B cell (primary cell): ENCODE data around the gene TDRD9. TPM values are rescaled to one million over a fixed set of nuclear protein-coding genes. Genes with fewer than 3 reads are reported as not detected.

Source experiments
- ATAC-seq: fragments of 200-7000 bp; cut with Tn5 transposase; one replicate; pipeline ENCODE4 v1.10.0; 2021; ENCODE audit warnings: low read depth, mild to moderate bottlenecking, moderate number of reproducible peaks, moderate library complexity
- CTCF ChIA-PET: fragments of 350-600 bp; sonication (Branson Sonifier 250); formaldehyde crosslinking; loops from one replicate; lab custom pipeline; 2021; ENCODE audit warnings: antibody characterized with exemption, inconsistent platforms; lab: Charles Lee
- POLR2A ChIA-PET: fragments of 350-600 bp; sonication (Branson Sonifier 250); formaldehyde crosslinking; loops from one replicate; lab custom pipeline; 2021; ENCODE audit warnings: antibody characterized with exemption; lab: Charles Lee
- DNase-seq: peaks from one replicate; pipeline ENCODE4 v3.0.0; 2013
- H2AFZ ChIP-seq: 2 replicates; pipeline ENCODE4 v1.6.1; 2012; ENCODE audit warnings: mild to moderate bottlenecking, low read depth, low read length; ENCODE audit not compliant: insufficient read depth, poor library complexity, severe bottlenecking
- H3K27ac ChIP-seq, 2 donors: 1 replicate in 1 of 2; 2 replicates in 1 of 2; pipeline ENCODE4 v1.5.1; 2012 to 2013; ENCODE audit warnings: low read length in 2 of 2, mild to moderate bottlenecking in 2 of 2, moderate library complexity in 1 of 2
- H3K27me3 ChIP-seq, 4 experiments: fragments of 200-600 bp in 1 of 4; sonication (generic) in 1 of 4; replicated peaks in 1 of 4; 1 replicate in 2 of 4; 2 replicates in 2 of 4; pipeline versions ENCODE4 v1.6.1 to v1.7.0; 2013 to 2016; ENCODE audit warnings: low read length in 3 of 4, mild to moderate bottlenecking in 2 of 4, mixed read lengths in 1 of 4, moderate library complexity in 1 of 4; ENCODE audit not compliant: insufficient read depth in 4 of 4, control insufficient read depth in 3 of 4; ENCODE audit errors: control extremely low read depth in 1 of 4
- H3K36me3 ChIP-seq, 2 experiments: replicated peaks in 1 of 2; 1 replicate in 1 of 2; 2 replicates in 1 of 2; pipeline versions ENCODE4 v1.6.1 to v1.7.1; 2013; ENCODE audit warnings: low read length in 1 of 2; ENCODE audit not compliant: insufficient read depth in 2 of 2, control insufficient read depth in 1 of 2; ENCODE audit errors: control extremely low read depth in 1 of 2, extremely low read depth in 1 of 2
- H3K4me1 ChIP-seq, 2 donors: fragments of 200-600 bp in 1 of 2; sonication (generic) in 1 of 2; 1 replicate in 1 of 2; 2 replicates in 1 of 2; pipeline versions ENCODE4 v1.5.1 to v1.6.1; 2013 to 2017; ENCODE audit warnings: low read length in 2 of 2; ENCODE audit not compliant: control insufficient read depth in 2 of 2, insufficient read depth in 2 of 2
- H3K4me2 ChIP-seq: replicated peaks from 2 replicates; pipeline ENCODE3; 2012; ENCODE audit warnings: mild to moderate bottlenecking, low read depth, low read length; ENCODE audit not compliant: poor library complexity, severe bottlenecking
- H3K4me3 ChIP-seq, 5 experiments: fragments of 200-600 bp in 1 of 5; sonication (generic) in 1 of 5; 1 replicate in 3 of 5; 2 replicates in 2 of 5; pipeline versions ENCODE4 v1.5.1 to v1.7.0; 2011 to 2016; ENCODE audit warnings: low read length in 4 of 5, mild to moderate bottlenecking in 4 of 5, low read depth in 2 of 5, control low read depth in 1 of 5, moderate library complexity in 1 of 5; ENCODE audit not compliant: insufficient read depth in 1 of 5; ENCODE audit errors: control extremely low read depth in 1 of 5, extremely low read depth in 1 of 5
- H3K79me2 ChIP-seq: fragments of 200-600 bp; sonication (generic); one replicate; pipeline ENCODE4 v1.6.0; 2016; ENCODE audit warnings: low read length; ENCODE audit not compliant: control insufficient read depth, insufficient read depth
- H3K9ac ChIP-seq: fragments of 200-600 bp; sonication (generic); 2 replicates; pipeline ENCODE4 v1.6.1; 2017; ENCODE audit warnings: mild to moderate bottlenecking, low read length, moderate library complexity
- H3K9me3 ChIP-seq, 3 donors: one replicate each; pipeline versions ENCODE4 v1.6.1 to v1.7.1; 2013; ENCODE audit warnings: low read length in 2 of 3; ENCODE audit not compliant: control insufficient read depth in 2 of 3, insufficient read depth in 1 of 3; ENCODE audit errors: control extremely low read depth in 1 of 3
- H4K20me1 ChIP-seq: 2 replicates; pipeline ENCODE4 v1.6.0; 2012; ENCODE audit warnings: mild to moderate bottlenecking, low read length; ENCODE audit not compliant: insufficient read depth, control insufficient read depth, poor library complexity, severe bottlenecking
- H3K27ac Mint-ChIP-seq: one replicate; pipeline ENCODE4 v1.8.0; 2021; ENCODE audit warnings: mixed read lengths
- H3K27me3 Mint-ChIP-seq: one replicate; pipeline ENCODE4 v1.8.0; 2021; ENCODE audit warnings: mixed read lengths
- H3K4me1 Mint-ChIP-seq: one replicate; pipeline ENCODE4 v1.8.0; 2021; ENCODE audit warnings: mixed read lengths
- H3K4me3 Mint-ChIP-seq: one replicate; pipeline ENCODE4 v1.8.0; 2021; ENCODE audit warnings: mixed read lengths
- H3K9me3 Mint-ChIP-seq: one replicate; pipeline ENCODE4 v1.8.0; 2022; ENCODE audit warnings: mixed read lengths; ENCODE audit not compliant: insufficient read depth
- CTCF ChIP-seq: fragments of 200-600 bp; IDR thresholded peaks from one replicate; pipeline ENCODE4 v1.8.0; 2022; ENCODE audit warnings: antibody characterized with exemption, mild to moderate bottlenecking
- EZH2 ChIP-seq: IDR thresholded peaks from 2 replicates; pipeline ENCODE4 v1.6.1; 2012; ENCODE audit warnings: borderline replicate concordance, low read depth, mild to moderate bottlenecking, moderate library complexity, low read length; ENCODE audit not compliant: insufficient read depth, poor library complexity, severe bottlenecking
- WGBS: methylation state at CpG from one replicate; pipeline ENCODE4 v1.1.5; 2013; ENCODE audit warnings: missing lambda C conversion rate; ENCODE audit not compliant: insufficient coverage; 5-methylcytosine and 5-hydroxymethylcytosine counted together
- intact Hi-C: fragments of 100-400 bp; cut with micrococcal nuclease; formaldehyde crosslinking; loops from one replicate; pipeline ENCODE4 v1.10.0; 2022
- polyA plus RNA-seq: library from polyadenylated mRNA; depleted of rRNA; stranded (reverse); fragments of >200 nt; gene quantifications from 2 replicates; pipeline ENCODE4 v1.2.3, GENCODE V29; 2012
- total RNA-seq, 2 donors: library from RNA; stranded (reverse); fragments of 120-200 nt in 1 of 2; gene quantifications; 1 replicate in 1 of 2; 2 replicates in 1 of 2; pipeline versions ENCODE4 v1.2.3 to v1.2.4, GENCODE V29; 2013 to 2022

The TDRD9 gene
- total and polyA plus RNA-seq, 2 donors (not counting 1 experiment from before 2014, with no cell fraction given), result 1.1 to 2.4 TPM

DNA sequence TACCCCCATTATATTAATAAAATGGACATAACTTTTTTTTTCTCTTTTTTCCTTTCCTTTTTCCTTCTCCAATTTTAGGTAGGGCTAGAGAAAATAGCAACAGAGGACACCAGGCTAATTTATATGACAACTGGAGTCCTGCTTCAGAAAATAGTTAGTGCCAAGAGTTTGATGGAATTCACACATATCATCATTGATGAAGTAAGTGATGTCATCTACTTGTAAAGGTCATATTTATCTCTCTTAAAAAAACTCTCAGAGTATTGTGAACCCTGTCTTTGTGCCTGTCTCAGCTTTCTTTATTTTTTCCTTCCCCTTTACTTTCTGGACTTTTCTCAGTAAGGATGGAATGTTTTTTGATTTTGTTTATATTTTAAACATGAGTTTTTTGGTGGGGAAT is 38.4 kb downstream of the TDRD9 start:
- intact Hi-C loops, result no loop called here
- Histone ChIP-seq H3K9ac (no peak overlapping the region), H3K79me2 (no peaks in the 10 kb centered on the region), H3K27ac (no peak overlapping the region), H3K4me1 (no peaks in the 10 kb centered on the region), H3K27me3 (peaks cover 0 to 3% (median under 1%) of the 10 kb centered on the region in 4 experiments), H3K4me3 (no peak overlapping the region), H3K9me3 (no peaks in the 10 kb centered on the region), H3K4me2 (no peak overlapping the region), H2AFZ (no peak overlapping the region), H4K20me1 (no peaks in the 10 kb centered on the region), H3K36me3 (no peaks in the 10 kb centered on the region)
- no peak overlapping the region for H3K4me3 Mint-ChIP-seq
- ChIA-PET POLR2A (no interaction called here), CTCF (no interaction called here)
- ATAC-seq, result no peak
- TF ChIP-seq CTCF (no peak), EZH2 (no peak)
- no peaks in the 10 kb centered on the region for H3K9me3 Mint-ChIP-seq
- no peak for DNase-seq
- no peaks in the 10 kb centered on the region for H3K4me1 Mint-ChIP-seq
- peaks cover 20% of the 10 kb centered on the region for H3K27me3 Mint-ChIP-seq
- H3K27ac Mint-ChIP-seq, result no peak overlapping the region

- DNase-seq (no peak), ATAC-seq (no peak)
- POLR2A ChIA-PET, result no interaction called here
- H3K4me3 ChIP-seq, result no peak overlapping the region
- no peak overlapping the region for H3K9ac ChIP-seq
- no peaks in the 10 kb centered on the region for H3K9me3 ChIP-seq
- CTCF ChIA-PET, result no interaction called here
- TF ChIP-seq CTCF (no peak), EZH2 (no peak)
- no peak overlapping the region for H3K27ac ChIP-seq
- no peaks in the 10 kb centered on the region for H3K79me2 ChIP-seq
- WGBS, result 87% methylated on average over 4 of the region's 4 CpGs
- no peaks in the 10 kb centered on the region for H3K4me1 ChIP-seq
- peaks cover 0 to 2% (median 0%) of the 10 kb centered on the region in 4 experiments for H3K27me3 ChIP-seq
- no peaks in the 10 kb centered on the region for H3K36me3 ChIP-seq
- H4K20me1 ChIP-seq, result no peaks in the 10 kb centered on the region
- H3K4me2 ChIP-seq, result no peak overlapping the region
- no peaks in the 10 kb centered on the region for H3K4me1 Mint-ChIP-seq
- no peak overlapping the region for H3K4me3 Mint-ChIP-seq
- intact Hi-C loops, result no loop called here
- no peak overlapping the region for H2AFZ ChIP-seq
- H3K27ac Mint-ChIP-seq, result no peak overlapping the region
- no peaks in the 10 kb centered on the region for H3K9me3 Mint-ChIP-seq
- peaks cover 16% of the 10 kb centered on the region for H3K27me3 Mint-ChIP-seq
These were observed 41.7 kb downstream of the TDRD9 start for GRCh38 chr14:103969961-103970360.
